Measurements from ENCODE around the gene PIGZ.

- TF ChIP-seq CTCF (IDR thresholded peaks at IDR 0.05) (no peak), POLR2A (IDR thresholded peaks at IDR 0.05) (no peak)
These were observed 38.8 kb upstream of the PIGZ start for GRCh38 chr3:197007296-197007940.

All from uterus (tissue), 2 donors.